Chondrocyte (in vitro differentiated cells): Measurements from ENCODE around the gene EIPR1. TPM values are rescaled to one million over a fixed set of nuclear protein-coding genes. Genes with fewer than 3 reads are reported as not detected.

Source experiments
- DNase-seq: peaks from one replicate; pipeline ENCODE4 v3.0.0; 2021; ENCODE audit warnings: mixed read lengths, low spot score
- H3K27ac Mint-ChIP-seq: one replicate; pipeline ENCODE4 v1.8.0; 2021; ENCODE audit warnings: mild to moderate bottlenecking, moderate library complexity, mixed read lengths; ENCODE audit not compliant: unreplicated experiment
- H3K27me3 Mint-ChIP-seq: 2 replicates; pipeline ENCODE4 v1.8.0; 2021; ENCODE audit warnings: low read depth, mixed read lengths
- H3K36me3 Mint-ChIP-seq: 2 replicates; pipeline ENCODE4 v1.8.0; 2021; ENCODE audit warnings: low read depth, mixed read lengths
- H3K4me1 Mint-ChIP-seq: 2 replicates; pipeline ENCODE4 v1.8.0; 2021; ENCODE audit warnings: low read depth, mild to moderate bottlenecking, mixed read lengths
- H3K4me3 Mint-ChIP-seq: one replicate; pipeline ENCODE4 v1.8.0; 2021; ENCODE audit warnings: mild to moderate bottlenecking, moderate library complexity, mixed read lengths; ENCODE audit not compliant: unreplicated experiment
- H3K9me3 Mint-ChIP-seq: 2 replicates; pipeline ENCODE4 v1.8.0; 2021; ENCODE audit warnings: low read depth, mixed read lengths
- total RNA-seq: library from RNA; stranded (reverse); gene quantifications from 3 replicates; pipeline ENCODE4 v1.2.1, GENCODE V29; 2021
- TF ChIP-seq, protein P1 (sequence below): fragments of 200-600 bp; sonication (generic); IDR thresholded peaks from 2 replicates; pipeline ENCODE4 v1.5.0; 2021; ENCODE audit warnings: antibody characterized with exemption, mild to moderate bottlenecking, moderate library complexity

The EIPR1 gene
- total RNA-seq, 1 donor from 2014 or later: 18.2 TPM

DNA sequence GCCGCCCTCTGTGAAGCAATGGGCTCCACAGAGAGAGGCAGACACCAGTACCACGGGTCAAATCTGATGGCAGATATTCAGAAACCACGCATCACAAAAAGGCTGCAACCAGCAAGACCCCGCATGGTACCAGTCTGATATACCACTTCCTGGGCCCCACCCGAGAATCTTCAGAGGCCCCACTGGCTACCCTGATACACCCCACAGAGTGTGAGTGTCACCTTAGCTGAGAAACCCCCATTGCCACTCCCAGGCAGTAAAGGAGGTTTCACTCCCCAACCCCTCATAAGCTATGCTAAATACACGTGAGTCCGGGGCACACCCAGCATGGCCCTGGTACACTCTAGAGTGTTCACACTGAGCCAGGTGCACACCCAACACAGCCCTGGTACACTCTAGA, 160.0 kb downstream of the EIPR1 start:
- TF ChIP-seq, protein P1, sequence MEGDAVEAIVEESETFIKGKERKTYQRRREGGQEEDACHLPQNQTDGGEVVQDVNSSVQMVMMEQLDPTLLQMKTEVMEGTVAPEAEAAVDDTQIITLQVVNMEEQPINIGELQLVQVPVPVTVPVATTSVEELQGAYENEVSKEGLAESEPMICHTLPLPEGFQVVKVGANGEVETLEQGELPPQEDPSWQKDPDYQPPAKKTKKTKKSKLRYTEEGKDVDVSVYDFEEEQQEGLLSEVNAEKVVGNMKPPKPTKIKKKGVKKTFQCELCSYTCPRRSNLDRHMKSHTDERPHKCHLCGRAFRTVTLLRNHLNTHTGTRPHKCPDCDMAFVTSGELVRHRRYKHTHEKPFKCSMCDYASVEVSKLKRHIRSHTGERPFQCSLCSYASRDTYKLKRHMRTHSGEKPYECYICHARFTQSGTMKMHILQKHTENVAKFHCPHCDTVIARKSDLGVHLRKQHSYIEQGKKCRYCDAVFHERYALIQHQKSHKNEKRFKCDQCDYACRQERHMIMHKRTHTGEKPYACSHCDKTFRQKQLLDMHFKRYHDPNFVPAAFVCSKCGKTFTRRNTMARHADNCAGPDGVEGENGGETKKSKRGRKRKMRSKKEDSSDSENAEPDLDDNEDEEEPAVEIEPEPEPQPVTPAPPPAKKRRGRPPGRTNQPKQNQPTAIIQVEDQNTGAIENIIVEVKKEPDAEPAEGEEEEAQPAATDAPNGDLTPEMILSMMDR: no peak
- Mint-ChIP-seq H3K27ac (no peak overlapping the region), H3K27me3 (no peaks in the 10 kb centered on the region), H3K4me1 (no peaks in the 10 kb centered on the region), H3K4me3 (no peak overlapping the region), H3K36me3 (peaks cover 2% of the 10 kb centered on the region), H3K9me3 (no peaks in the 10 kb centered on the region)
- no peak for DNase-seq

DNA sequence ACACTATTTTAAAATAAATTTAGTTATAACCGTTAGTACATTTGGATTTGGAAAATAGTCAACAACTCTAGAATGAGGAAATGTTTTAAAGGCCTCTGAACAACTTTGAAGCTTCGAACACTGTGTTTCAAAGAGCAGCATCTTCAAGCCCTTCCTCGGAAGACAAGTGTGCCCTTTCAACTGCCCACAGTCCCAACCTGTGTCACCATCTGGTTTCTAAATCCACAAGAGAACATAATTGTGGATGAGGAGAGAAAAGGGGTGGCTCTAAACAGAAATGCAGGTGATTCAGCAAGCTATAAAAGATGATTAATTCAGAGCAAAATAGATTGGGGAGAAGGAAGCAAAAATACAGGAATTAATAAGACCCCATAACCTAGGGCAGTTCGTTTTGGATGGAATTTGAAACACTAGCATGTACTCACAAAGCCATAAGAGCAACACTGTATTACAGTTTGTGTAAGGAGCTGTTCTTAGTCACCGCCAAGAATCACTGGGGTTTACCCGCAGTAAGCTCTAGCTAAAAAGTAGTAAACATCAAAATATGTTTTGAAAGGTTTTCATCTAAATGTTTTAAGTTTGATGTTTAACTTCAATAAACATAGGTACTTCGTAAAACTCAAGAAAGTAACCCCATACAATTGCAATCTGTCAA, 160.7 kb downstream of the EIPR1 start:
- TF ChIP-seq, protein P1: no peak
- H3K9me3 Mint-ChIP-seq: no peaks in the 10 kb centered on the region
- peaks cover 2% of the 10 kb centered on the region for H3K36me3 Mint-ChIP-seq
- H3K27ac Mint-ChIP-seq: no peak overlapping the region
- no peak for DNase-seq
- H3K27me3 Mint-ChIP-seq: no peaks in the 10 kb centered on the region
- H3K4me1 Mint-ChIP-seq: no peaks in the 10 kb centered on the region
- no peak overlapping the region for H3K4me3 Mint-ChIP-seq

DNA sequence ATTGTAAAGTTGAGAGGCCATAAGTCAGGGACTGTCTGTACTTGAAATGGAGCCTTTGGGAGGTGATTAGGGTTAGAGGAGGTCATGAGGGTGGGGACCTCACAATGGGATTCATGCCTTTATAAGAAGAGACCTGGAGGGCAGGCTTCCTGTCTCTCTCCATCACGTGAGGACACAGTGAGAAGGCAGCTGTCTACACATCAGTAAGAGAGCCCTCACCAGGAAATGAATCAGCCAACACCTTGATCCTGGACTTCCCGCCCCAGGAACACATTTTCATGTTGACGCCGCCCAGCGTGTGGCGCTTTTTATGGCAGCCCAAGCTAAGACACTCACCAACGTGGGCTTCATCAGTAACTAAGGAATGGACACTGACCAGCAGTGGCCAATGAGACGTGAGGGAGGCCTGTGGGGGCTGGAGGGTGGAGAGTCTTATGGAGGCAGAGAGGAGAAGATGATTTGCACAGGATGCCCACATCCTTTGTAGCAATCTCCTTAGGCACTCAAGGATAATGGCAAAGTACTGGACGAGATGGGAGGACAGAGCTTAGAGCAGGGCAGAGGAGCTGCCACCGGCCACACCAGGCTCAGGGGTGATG, 162.7 kb downstream of the EIPR1 start:
- no peaks in the 10 kb centered on the region for H3K4me1 Mint-ChIP-seq
- H3K36me3 Mint-ChIP-seq: peaks cover 2% of the 10 kb centered on the region
- no peak overlapping the region for H3K4me3 Mint-ChIP-seq
- no peak overlapping the region for H3K27ac Mint-ChIP-seq
- H3K27me3 Mint-ChIP-seq: no peaks in the 10 kb centered on the region
- TF ChIP-seq, protein P1: no peak
- no peak for DNase-seq
- H3K9me3 Mint-ChIP-seq: no peaks in the 10 kb centered on the region

DNA sequence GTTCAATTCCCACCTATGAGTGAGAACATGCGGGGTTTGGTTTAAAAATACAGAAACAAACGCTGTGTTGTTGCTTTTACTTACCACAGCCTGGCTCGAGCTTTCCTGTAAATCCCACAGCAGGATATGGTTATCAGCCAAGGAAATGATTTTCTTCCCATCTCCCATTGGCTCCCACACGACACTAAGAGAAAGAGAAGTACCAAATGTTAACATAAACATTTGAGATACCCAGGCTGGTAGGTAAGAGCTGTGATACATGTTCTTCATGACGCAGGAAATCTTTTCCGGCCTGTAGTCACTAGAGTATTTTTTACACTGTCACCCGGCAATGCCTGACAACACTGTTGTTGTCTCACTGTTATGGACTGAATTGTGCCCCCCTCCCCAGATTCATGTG, 163.6 kb downstream of the EIPR1 start:
- H3K36me3 Mint-ChIP-seq: peaks cover 2% of the 10 kb centered on the region
- TF ChIP-seq, protein P1: no peak
- H3K4me3 Mint-ChIP-seq: no peak overlapping the region
- no peaks in the 10 kb centered on the region for H3K27me3 Mint-ChIP-seq
- no peaks in the 10 kb centered on the region for H3K9me3 Mint-ChIP-seq
- H3K27ac Mint-ChIP-seq: no peak overlapping the region
- H3K4me1 Mint-ChIP-seq: no peaks in the 10 kb centered on the region
- DNase-seq: no peak

DNA sequence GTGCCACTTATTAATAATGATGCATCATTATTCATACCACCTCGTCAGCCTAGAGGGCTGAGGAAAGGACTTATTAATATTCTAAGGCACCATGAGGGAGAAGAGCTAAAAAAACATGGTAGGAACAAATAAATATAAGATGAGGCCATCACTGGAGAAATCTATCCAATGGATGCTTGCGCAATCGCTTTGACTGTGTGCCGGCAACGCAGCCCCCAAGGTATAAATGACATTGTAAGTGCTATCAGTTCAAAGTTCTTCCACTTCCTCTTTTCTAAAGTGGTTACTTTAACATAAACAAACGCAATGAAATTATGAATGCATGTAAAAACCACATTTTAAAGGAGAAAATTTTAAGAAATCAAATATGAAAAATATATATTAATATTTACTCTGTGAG, 164.6 kb downstream of the EIPR1 start:
- H3K4me3 Mint-ChIP-seq: no peak overlapping the region
- TF ChIP-seq, protein P1: no peak
- peaks cover 2% of the 10 kb centered on the region for H3K36me3 Mint-ChIP-seq
- no peak for DNase-seq
- H3K27me3 Mint-ChIP-seq: no peaks in the 10 kb centered on the region
- H3K9me3 Mint-ChIP-seq: no peaks in the 10 kb centered on the region
- H3K4me1 Mint-ChIP-seq: no peaks in the 10 kb centered on the region
- H3K27ac Mint-ChIP-seq: no peak overlapping the region
